NCI-H1105 treated with DMSO at 0.1 percent for 48 hours (cell line): ENCODE data around the gene FARS2.

Experiments used
- DNase-seq: peaks from one replicate; lab custom pipeline; 2025; lab: John Stamatoyannopoulos, UW

Gene FARS2

GRCh38 chr6:5326022-5326641 is 64.8 kb downstream of the FARS2 start:
- no peak for DNase-seq

DNA sequence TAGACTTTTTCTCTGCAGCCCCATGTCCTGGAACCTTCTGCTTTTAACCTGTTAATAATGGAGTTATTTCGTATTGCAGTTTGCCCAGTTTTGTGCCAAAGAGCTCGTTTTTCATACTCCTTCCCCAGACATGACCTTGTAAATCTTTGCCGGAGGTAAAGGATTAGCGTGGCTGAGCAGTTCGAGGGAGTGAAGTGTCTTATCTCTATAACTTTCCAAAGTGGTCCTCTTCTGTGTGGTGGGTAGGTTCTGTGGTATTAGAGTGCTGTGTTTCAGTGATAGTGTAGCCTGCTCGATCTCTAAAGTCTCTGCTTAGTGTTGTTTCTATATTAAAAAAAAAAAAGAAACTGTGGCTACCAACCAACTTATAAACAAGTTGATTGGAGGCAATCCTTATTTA is 67.5 kb downstream of the FARS2 start:
- DNase-seq = no peak

DNA sequence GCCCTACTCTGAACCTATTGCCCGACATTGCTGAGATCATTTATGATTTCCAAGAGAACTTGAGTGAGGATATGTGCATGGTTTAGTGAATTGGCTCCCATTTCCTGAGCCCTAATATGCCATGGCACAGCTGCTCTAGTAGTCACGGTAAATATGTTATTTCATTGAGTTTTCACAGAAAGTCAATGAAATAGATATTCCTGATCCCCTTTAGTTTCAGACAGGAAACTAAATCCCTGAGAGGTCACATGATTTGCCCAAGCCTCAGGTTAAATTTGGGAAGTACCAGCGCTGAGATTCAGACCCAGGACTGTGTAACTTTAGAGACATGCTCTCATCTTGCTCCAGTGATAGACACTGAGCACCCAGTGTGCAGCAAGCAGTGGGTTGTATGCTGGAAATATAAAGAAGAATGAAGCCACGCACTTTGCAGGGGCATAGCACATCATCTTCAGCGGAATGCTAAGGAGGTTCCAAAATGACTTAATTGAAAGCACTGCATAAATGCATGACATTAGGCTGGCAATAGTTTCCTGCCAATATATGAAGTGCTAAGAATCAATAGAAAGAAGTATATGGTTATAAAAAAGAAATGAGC is 70.6 kb downstream of the FARS2 start:
- no peak for DNase-seq

DNA sequence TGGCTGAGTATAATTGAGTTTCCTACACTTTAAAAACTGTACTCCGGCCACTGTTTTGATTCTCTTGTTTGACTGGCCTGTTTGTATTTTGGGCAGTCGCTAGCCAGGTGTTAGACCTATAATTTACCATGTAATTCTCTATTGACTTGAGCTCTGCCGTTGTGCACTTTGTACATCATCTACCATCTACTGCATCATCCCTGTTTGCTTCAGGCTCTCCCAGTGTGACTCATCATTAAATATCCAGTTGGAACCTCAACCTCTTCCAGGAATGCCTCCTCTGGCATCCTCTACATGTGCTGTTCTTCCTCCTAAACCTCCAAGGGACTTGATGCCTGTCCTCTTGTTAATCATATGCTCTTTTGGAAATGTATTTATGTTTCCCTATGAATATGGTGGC is 72.3 kb downstream of the FARS2 start:
- DNase-seq = no peak

- no peak for DNase-seq
Measured at GRCh38 chr6:5334341-5334740, 73.0 kb downstream of the FARS2 start.

- DNase-seq = no peak
Measured at GRCh38 chr6:5335020-5335419, 73.7 kb downstream of the FARS2 start.

- DNase-seq = no peak
Measured at GRCh38 chr6:5337573-5337972, 76.3 kb downstream of the FARS2 start.

DNA sequence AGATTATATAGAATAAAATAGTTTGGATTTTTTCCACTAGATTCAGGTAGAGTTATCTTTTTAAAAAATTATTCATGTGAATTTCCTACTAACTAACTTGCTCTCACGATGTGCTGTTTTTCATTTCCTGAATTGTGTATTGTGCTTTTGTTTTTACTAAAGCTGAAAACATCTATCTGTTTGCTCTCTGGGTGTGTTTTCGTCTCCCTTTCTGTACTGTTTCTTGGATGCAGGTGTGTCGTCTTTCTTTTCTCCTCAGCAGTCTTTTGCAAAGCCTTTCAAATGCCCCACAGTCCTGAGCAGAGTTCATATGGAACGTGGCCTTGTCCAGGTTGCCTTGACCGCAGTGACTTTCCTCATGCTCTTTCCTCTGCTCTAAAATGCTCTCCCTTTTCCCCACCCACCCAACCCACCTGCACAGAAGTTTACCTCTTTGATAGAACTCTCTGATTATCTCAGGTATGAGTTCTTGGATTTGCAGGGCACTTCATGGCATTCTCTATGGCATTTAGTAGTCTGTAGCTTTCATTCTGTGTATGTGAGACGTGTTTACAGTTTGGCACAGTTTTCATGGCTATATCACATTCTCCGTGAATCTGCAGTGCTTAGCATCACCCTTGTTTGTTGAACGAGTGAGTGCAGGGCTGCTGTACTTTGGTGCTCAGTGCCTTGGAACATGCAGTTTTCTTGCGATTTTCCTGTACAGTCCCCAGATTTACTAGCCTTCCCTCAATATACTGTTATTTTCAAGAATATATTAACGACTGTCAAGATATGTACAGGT is 77.1 kb downstream of the FARS2 start:
- no peak for DNase-seq

GRCh38 chr6:5339786-5340185 is 78.5 kb downstream of the FARS2 start:
- DNase-seq = no peak

DNA sequence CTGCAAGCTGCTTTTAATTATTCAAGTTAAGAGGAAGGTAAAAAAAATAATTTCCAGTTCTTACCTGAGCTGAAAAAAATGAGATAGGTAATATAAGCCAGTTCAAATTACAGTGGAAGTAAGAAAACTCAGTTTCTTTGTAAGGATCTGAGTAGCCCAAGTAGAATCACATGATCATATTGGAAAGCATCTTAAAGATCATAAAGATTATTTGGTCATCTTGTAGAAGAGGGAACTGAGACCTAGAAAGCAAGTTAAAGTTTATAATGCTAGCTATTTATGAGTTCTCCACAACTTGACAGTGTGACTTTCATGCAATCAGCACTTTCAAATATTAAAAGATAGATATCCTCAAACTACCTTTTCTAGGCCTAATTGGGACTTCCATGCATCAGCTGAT is 80.5 kb downstream of the FARS2 start:
- DNase-seq = no peak

- DNase-seq = no peak
Measured at GRCh38 chr6:5343998-5344397, 82.7 kb downstream of the FARS2 start.

DNA sequence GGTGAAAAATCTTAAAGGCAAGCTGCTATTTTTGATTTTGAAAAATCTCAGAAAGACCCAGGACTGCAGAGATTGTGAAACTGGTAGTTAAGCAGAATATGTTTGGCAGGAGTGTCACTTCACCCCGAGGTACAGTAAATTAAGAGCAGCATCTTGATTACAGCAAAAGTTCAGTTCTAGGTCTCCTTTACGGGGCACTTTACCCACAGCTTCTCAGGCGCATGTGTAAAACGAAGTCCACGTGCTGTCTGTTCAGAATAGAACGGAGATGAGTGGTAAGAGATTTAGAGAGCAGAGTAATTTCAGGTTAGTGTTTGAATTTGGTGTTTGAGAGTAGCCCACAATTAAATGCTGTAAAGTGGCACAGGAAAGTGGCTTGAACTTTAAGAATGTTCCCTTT is 84.0 kb downstream of the FARS2 start:
- DNase-seq = no peak

- no peak for DNase-seq
Measured at GRCh38 chr6:5351552-5352210, 90.4 kb downstream of the FARS2 start.

- DNase-seq = no peak
Measured at GRCh38 chr6:5353971-5354370, 92.7 kb downstream of the FARS2 start.

DNA sequence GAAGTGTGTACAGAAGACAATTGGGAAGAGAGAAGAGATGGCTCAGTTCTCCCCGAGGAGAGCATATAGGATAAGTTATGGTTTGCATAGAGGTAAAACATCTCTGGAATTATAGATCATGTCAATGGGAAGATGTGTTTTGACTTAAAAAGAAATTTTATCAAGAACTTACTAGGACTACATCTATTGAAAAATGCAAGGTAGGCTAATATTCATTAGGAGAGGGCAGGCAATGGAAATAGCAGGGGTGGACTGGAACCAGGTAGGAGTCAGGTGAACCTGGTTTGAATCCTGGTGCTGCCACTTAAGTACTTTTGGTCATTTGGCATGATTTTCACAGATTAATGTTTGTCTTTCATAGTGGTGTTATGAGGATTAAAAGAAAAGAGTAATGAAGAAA is 96.2 kb downstream of the FARS2 start:
- no peak for DNase-seq

DNA sequence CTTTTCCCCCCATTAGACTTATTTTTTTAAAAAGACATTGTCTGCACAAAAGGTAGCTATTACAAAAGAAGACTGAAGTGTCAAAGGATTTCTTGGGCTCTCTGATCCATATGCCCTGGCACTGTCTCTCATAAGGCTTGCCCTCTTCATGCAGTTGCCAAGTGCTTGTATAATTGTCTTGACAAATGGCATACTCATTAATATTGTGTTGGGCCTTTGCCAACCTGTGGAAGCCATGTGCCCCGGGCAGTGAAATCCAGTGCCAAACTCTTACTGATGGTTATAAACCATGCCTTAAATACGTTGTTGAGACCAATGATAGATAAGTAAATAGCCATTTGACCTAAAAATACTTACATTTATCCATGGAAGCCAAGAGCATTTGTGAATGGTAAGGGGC is 98.1 kb downstream of the FARS2 start:
- peak; percentile 97 for DNase-seq

- peak; percentile 21 for DNase-seq
Measured at GRCh38 chr6:5361396-5361795, 100.1 kb downstream of the FARS2 start.

GRCh38 chr6:5365436-5366195 is 104.3 kb downstream of the FARS2 start:
- DNase-seq = no peak

- no peak for DNase-seq
Measured at GRCh38 chr6:5366941-5367340, 105.6 kb downstream of the FARS2 start.

GRCh38 chr6:5367510-5367909 is 106.2 kb downstream of the FARS2 start:
- peak; percentile 32 for DNase-seq

DNA sequence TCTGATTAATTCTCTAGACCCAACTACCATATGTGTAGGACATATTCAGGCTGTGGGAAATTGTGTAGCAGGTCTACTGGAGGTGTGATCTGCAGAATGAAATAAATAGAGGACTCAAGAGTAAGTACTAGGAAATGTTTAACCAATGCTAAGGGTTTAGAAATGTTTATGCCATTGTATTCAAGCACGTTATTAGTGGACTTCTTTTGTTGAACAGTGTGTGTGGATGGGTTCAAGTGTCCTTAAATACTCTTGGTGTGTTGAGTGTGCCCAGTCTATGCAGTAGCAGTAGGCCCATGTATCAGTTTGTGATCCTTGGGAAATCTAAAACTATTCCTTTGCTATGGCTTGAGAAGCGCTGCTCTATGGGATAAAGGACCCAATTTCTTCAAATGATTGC is 112.1 kb downstream of the FARS2 start:
- DNase-seq = no peak

DNA sequence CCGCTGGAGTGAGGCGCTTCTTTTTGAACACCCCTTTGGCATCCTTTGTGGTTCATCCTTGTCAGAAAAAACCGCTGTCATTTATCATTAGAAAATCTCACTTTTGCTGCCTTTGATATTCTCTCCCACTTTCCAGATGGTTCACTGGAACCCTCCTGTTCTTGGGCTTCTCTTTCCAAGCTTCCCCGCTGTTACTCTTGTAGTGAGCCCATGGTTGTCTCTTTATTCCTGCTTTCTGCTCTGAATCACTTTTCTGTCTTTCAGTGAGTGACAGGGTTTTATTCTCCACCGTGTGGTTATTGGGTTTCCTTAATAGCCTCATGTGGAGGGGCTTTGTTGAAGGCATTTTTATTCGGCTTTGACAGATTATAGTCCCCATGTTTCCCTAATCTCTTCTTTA is 117.0 kb downstream of the FARS2 start:
- DNase-seq = no peak
